Stimulated activated CD4-positive, alpha-beta T cell treated with anti-CD3 and anti-CD28 coated beads, Interleukin-2, amount 100 ng/mL, for 4 hours (primary cell): ENCODE measurements around the gene ZNF609.
A peak's percentile ranks its signal among the peaks of the same experiment; 100 is the strongest.

ENCODE experiments used
- DNase-seq: peaks from one replicate; pipeline ENCODE4 v3.0.0-alpha.2; 2020; ENCODE audit warnings: low read depth

The ZNF609 gene

GRCh38 chr15:64503640-64504039 is 43.3 kb downstream of the ZNF609 start:
- no peak for DNase-seq

GRCh38 chr15:64507293-64507802 is 47.0 kb downstream of the ZNF609 start:
- peak; percentile 23 for DNase-seq

GRCh38 chr15:64507845-64508244 is 47.5 kb downstream of the ZNF609 start:
- no peak for DNase-seq

- no peak for DNase-seq
These were observed 53.4 kb downstream of the ZNF609 start for GRCh38 chr15:64513823-64514222.

- DNase-seq: no peak
These were observed 54.8 kb downstream of the ZNF609 start for GRCh38 chr15:64515196-64515595.

GRCh38 chr15:64515825-64516224 is 55.4 kb downstream of the ZNF609 start:
- DNase-seq: no peak

- no peak for DNase-seq
These were observed 59.5 kb downstream of the ZNF609 start for GRCh38 chr15:64519897-64520296.

- no peak for DNase-seq
These were observed 60.8 kb downstream of the ZNF609 start for GRCh38 chr15:64521201-64521600.

GRCh38 chr15:64521726-64522164 is 61.4 kb downstream of the ZNF609 start:
- no peak for DNase-seq

GRCh38 chr15:64522226-64522823 is 61.9 kb downstream of the ZNF609 start:
- no peak for DNase-seq

GRCh38 chr15:64523240-64523639 is 62.9 kb downstream of the ZNF609 start:
- no peak for DNase-seq

GRCh38 chr15:64524778-64525177 is 64.4 kb downstream of the ZNF609 start:
- no peak for DNase-seq

GRCh38 chr15:64525828-64526530 is 65.6 kb downstream of the ZNF609 start:
- DNase-seq: no peak

- no peak for DNase-seq
These were observed 67.0 kb downstream of the ZNF609 start for GRCh38 chr15:64527263-64527984.

- no peak for DNase-seq
These were observed 68.5 kb downstream of the ZNF609 start for GRCh38 chr15:64528871-64529270.

GRCh38 chr15:64530472-64530871 is 70.1 kb downstream of the ZNF609 start:
- DNase-seq: no peak

GRCh38 chr15:64530918-64531317 is 70.5 kb downstream of the ZNF609 start:
- no peak for DNase-seq

- peak; percentile 16 for DNase-seq
These were observed 72.3 kb downstream of the ZNF609 start for GRCh38 chr15:64532521-64533315.

GRCh38 chr15:64535460-64536243 is 75.3 kb downstream of the ZNF609 start:
- no peak for DNase-seq

GRCh38 chr15:64536244-64536836 is 76.0 kb downstream of the ZNF609 start:
- peak; percentile 30 for DNase-seq

GRCh38 chr15:64542091-64542490 is 81.7 kb downstream of the ZNF609 start:
- DNase-seq: no peak
